ENCODE data around the gene HADHB.
A peak's percentile ranks its signal among the peaks of the same experiment; 100 is the strongest.

Gene HADHB

DNA sequence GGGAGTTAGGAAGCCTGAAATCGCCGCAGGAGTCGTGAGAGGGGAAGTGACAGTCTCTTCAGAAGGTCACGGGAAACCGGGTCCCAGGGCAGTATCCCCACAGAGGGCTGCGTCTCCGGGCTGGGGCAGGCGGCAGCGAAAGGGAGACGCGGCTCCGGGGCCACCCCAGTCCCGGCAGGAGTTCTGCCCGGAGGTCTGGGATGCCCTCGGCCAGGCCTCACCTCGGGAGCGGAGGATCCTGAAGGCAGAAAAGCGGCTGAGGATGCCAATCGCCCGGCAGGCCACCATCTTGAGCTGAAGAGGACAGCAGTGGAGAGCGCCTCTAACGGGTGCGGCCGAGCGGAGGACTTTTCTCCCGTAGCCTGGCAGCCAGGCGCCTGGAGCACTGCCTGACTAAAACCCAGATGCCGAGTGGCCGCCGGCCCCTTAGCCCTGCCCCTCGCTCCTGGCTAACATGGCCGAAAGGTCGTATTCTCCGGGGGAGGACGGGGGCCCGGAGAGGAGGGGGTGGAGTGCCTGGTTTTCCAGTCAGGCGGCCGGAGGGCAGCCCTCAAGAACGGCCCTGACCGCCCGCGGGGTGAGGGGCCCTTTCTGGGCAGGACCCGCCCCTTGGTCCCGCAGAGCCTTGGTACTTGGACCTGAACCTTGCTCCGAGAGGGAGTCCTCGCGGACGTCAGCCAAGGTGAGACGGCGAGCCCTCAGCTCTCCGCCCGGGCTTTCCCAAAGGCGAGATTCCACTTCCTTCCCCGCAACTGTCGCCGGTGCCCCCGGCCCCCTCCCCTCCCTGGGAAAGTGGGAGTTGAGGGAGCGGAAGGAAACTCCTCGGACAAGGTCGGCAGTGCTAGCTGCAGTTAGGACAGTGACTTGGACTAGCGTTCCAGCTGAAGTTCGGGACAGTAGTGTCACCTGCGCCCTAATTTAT is at the start of gene HADHB, which contains the start of gene HADHA:
HADHB (plus strand) TSS at position 631 of the 922 bp plus-strand sequence. CDS start 9,316 bp downstream, outside the sequence.
HADHA (minus strand) TSS at position 324 of the 922 bp plus-strand sequence; CDS start at position 288, 36 bp downstream.
- DNase-seq = peak; percentile 92

DNA sequence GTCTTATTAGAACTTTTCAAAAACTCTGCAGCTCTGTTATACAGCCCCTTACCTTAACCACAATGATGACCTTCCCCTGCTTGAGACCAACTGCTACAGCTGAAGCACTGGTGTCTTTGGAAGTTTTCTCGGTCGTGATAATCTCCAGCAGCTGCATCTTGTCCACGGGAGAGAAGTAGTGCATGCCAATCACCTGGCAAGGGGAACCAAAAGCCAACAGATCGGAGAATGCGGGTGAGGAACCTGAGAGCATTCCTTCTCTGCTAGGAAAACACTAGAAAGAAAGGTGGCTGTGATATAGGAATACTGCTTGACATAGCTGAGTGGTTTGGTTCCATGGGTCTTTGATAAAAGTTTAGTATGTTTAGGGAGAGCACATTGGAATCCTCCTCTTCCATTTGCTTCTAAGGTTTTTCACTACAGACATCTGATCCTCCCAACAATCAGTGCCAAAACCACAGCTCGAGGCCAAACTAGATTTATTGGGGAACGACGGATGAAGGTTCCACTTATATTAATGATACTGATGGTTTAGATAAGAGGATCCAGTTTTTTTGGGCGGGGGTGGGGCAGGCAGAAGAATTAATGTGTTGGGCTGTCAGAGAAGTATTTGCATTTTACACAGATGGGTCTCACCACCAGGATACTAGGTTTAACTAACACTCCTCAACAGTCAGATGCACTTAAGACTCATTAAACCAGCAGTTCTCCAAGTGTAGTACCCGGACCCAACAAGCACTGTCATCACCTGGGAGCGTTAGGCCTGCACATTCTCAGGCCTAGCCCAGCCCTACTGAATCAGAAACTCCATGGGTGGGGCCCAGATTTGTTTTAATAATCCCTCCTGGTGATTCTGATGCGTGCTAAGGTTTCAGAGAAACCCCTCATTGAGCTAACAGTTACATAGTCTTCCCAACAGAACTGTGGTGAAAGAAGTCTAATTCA is 49.4 kb upstream of the HADHB start:
- DNase-seq = no peak

DNA sequence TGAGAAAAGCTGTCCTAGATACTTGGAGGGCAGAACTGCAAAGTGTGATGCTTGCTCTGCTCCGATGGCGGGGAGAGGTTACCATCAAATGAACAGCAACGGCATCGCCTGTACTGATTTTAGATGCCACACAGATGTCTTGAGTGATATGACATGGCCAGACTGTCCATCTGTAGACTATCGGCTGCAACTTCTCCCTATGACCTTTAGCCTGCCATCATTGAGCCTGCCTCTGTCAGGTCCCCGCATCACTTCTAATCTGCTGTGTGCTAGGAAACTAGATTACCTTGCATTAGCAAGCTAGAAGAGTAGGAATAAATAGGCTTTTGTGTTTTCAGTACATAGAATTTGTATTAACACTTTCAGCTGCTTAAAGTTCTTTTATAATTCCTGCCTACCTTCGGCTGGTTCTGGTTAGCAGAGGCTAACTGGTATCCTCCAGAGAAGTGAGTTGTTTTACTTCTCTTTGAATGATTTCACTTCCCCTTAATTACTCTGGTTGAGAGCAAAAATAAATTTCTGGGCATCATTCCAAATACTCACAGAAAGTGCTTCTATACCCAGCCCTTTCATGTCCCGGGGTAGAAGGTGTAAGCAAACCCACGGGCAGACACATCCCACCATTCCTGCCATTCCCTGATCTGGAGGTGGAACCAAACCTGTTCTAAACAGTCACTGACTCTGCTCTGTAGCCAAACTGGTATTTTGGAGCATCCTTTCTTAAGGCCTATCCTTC is 47.9 kb upstream of the HADHB start:
- DNase-seq = no peak

DNA sequence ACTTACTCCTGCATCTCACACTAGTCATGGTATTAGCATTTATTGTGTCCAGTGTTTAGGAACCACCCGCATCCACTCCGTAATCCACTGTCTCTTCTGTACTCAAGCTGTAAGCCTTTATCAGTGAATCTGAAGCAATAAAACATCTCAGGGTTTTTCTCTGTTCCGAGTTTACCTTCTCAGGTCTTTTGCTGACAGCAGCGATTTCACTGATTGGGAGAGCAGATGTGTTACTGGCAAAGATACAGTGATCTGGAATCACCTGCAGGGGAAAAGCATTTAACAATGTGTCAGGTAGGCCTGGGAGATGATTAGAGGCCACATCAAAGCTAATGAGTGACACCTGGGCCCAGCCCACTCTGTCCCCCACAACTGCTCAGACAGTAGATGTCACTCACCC is 47.2 kb upstream of the HADHB start:
- no peak for DNase-seq

DNA sequence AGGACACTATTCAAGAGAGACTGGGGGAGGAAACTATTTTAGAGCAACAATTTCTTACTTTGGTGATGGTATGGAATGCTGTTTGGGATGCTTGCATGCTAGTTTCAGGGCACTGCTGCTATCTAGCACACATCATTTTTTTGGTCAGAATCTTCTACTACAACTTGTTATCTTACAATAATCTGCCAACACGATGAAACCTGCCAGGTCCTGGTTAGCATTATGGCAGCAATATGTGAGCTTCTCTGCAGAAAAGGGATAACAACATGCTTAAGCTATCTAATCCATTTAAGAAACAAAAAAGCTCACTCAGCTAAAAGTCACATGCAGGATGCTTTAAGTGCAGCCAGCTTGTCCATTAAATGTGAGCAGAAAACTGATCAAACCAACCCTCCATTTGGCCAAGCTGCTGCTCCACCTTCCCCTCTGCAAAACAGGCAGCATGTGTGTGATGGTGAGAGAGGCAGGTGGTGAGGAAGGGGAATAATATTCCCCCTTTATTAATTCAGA is 41.7 kb upstream of the HADHB start:
- DNase-seq = no peak

DNA sequence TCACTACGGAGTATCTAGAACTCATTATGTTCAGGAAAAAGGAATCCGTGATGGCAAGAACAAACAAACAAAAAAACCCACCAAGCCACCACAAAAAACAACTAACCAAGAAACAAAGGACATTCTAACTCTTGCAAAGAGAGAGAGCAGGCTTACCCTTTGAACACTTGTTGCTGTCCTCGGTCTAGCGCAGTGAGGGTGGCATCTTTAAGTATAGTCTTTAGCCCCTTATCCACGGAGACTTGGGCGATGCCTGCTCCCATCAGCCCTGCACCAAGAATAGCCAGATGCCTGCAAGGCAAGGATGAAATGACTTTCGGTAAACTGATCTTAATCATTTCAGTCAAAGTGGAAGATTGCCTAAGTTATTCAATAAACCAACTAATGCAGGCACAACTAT is 40.8 kb upstream of the HADHB start:
- no peak for DNase-seq

DNA sequence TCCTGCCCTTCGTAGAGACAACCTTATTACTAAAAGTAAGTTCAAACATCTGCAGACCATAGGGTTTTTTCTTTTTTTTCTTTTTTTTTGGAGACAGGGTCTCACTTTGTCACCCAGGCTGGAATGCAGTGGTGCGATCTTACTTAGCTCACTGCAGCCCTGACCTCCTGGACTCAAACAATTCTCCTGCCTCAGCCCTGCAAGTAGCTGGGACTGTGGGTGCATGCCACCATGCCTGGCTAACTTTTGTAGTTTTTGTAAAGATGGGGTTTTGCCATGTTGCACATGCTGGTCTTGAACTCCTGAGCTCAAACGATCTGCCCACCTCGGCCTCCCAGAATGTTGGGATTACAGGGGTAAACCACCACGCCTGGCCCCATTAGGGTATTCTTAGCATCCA is 32.7 kb upstream of the HADHB start:
- no peak for DNase-seq

DNA sequence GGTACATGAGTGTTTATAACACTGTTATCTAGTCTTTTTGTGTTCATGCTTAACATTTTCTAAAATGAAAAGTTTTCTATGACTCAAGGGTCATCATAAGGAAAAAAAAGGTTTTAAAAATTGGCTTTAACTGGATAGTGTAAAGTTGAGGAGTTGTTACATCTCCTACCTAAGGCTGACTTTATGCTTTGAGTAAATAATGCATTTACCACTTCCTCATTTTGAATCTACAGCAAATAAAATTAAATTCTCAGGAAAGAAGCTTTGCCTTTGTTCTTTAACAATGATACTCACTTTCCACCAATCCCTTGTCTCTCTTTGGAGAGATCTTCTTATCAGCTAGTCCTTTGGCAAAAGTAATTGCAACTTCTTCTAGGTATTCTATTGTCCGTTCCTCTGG is 30.0 kb upstream of the HADHB start:
- no peak for DNase-seq

DNA sequence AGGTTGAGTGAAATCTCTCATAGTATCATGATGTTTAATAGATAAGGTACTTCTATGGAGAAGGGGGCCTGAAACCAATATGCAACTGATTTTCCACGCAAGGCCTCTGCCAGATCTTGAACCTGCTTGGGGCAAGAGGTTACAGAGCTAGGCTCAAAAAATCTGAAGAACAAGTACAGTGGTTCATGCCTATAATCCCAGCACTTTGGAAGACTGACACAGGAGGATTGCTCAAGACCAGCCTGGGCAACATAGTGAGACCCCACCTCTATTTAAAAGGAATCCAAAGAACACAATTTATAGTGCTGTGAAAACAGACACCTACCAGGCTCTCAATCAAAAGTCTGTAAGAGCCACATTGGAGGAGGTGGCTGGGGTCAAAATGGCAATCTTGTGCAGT is 28.9 kb upstream of the HADHB start:
- no peak for DNase-seq

DNA sequence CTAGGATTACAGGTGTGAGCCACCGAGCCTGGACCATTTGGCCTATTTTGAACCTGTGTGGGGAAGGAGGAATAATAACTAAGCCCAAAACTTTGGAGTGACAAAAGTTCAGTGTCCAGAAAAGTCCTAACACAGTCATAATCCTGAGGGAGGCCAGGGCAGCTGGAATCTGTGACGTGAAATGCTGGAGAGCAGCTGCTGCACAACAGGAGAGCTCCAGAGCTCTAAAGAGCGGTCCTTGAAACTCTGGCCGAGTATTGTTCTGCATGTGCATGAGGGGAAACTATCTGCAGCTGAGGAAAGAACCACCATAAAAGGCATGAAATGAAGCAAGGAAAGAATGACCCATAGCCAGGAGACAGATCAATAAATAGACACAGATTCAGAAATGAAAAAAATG is 28.2 kb upstream of the HADHB start:
- DNase-seq = no peak

DNA sequence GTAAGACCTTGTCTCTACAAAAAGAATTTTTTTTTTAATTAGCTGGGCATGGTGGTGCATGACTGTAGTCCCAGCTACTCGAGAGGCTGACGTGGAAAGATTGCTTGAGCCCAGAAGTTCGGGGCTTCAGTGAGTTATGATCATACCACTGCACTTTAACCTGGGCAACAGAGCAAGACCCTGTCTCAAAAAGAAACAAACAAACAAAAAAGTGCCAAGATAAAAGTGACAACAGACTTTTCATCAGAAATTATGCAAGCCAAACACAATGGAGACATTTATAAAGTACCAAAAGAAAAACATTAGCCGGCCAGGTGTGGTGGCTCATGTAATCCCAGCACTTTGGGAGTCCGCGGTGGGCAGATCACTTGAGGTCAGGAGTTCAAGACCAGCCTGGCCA is 27.0 kb upstream of the HADHB start:
- DNase-seq = no peak

DNA sequence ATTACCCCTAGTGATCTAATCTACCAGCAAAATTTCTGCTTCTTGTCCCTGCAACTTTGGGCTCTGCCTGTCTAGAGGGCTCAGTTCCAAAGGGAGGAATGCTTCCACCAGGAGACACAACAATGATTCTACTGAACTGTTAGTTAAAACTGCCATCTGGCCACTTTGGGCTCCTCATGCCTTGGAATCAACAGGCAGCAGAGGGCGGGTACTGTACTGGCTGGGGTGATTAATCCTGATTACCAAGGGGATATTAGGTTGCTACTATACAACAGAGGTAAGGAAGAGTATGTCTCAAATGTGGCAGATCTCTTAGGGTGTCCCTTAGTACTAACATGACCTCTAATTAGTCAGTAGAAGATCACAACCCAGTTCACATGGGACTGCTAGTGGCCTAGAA is 21.7 kb upstream of the HADHB start:
- no peak for DNase-seq

DNA sequence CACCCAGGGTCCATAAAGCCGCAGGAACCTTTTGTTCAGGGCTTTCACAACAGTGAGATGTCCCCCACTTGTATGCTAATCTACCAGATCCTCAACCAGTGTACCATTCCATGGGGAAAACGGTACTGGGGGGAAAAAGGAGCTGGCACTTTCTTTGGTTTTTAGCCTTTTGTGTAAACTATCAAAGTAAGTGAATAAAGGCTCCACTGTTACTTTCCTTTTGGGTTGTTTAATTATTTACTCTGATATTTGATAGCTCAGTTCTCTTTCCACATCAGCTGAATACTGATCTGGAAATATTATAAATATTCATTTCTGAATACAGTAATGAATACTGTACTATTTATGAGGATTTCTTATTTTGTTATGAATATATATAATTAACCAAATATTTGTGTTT is 20.6 kb upstream of the HADHB start:
- DNase-seq = no peak

DNA sequence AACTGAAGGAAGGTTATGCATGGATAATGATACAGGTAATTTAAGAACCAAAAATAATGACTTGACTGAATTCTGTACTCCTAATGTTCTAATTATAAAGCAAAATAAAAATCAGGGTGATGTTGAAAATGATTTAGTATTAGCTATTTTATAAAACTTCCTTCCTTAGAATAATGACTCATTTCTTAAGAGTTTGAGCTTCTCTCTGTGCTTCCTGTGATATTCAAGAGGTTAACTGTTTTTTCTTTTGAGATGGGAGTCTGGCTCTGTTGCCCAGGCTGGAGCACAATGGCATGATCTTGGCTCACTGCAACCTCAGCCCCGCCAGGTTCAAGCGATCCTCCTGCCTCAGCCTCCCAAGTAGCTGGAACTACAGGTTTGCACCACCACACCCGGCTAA is 15.1 kb upstream of the HADHB start:
- DNase-seq = no peak

DNA sequence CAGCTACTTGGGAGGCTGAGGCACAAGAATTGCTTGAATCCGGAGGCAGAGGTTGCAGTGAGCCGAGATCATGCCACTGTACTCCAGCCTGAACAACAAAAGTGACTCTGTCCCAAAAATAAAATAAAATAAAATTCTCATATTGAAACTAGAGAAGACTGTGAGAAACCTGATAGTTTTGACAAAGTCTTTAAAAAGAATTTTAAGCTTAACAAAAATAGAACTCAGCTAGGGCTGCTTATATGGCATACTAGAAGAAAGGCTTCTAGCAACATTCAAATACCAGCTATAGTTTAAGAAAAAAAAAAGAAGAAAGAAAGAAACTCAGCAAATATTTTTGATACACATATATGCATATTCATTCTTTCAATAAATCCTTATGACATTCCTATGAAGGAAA is 13.9 kb upstream of the HADHB start:
- DNase-seq = no peak

DNA sequence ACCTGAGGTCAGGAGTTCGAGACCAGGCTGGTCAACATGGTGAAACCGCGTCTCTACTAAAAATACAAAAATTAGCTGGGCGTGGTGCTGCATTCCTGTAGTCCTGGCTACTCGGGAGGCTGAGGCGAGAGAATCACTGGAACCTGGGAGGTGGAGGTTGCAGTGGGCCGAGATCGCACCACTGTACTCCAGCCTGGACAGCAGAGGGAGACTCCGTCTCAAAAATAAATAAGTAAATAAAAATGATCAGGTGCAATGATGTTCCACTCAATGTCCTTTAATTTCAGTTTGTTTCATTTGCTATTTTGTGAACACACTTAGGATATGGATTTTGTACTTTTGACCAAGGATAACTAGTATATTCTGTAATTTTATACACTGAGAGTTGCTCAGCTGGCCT is 9.7 kb upstream of the HADHB start:
- DNase-seq = no peak

DNA sequence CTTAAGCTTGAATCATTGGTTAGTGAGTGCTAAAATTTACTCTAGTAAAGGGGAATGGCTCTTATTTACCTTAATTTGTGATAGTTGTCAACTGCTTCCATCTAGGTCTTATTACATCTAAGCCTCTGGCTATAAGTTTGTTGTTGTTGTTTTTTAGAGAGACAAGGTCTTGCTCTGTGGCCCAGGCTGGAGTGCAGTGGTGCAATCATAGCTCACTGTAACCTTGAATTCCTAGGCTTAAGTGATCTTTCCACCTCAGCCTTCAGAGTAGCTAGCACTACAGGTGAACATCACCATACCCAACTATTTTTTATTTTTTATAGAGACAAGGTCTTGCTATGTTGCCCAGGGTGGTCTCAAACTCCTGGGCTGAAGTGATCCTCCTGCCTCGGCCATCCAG is 6.9 kb upstream of the HADHB start:
- no peak for DNase-seq

DNA sequence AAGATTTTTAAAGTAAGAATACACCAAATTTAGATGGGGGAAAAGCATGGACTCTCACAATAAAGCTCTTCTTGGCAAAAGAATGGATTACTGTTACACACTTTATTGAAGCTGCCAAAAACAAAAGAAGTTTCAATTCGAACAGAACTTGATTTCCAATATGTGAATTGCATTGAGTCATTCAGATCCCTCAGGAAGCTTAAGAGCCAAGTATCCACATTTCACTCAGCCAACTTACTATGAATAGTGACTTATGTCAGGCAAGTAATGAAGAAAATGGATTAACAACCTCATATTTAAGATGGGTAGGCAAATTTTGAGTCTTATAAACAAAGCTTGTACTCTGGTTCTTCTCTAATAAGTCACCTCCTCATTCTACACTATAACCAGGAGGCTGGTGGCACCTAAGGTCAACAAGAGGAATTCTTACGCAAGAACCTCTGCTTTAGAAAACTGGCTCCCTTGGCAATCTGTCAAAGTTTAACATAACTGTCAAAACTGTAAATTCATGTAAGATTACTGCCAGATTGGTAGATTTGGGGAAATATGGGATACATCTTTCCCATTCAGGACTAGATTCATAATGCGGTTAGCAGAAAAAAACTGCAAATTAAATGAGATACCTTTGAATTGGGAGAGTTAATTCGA is 6.3 kb upstream of the HADHB start:
- no peak for DNase-seq

DNA sequence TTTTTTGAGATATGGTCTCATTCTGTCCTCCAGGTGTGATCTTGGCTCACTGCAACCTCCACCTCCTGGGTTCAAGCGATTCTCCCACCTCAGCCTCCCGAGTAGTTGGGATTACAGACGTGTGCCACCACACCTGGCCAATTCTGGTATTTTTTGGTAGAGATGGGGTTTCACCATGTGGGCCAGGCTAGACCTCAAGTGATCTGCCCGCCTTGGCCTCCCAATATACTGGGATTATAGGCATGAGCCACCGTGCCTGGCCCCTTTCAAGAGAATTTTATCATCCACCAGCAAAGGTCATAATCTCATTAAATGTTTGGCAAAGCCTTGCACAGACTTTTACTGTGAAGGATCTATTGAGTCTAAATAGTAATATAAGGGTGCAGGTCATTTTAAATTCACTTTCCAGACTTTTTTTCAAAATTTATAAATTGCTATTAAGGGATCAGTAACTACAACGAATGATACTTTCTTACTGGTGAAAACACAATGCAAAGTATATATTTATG is 2.8 kb upstream of the HADHB start:
- no peak for DNase-seq

DNA sequence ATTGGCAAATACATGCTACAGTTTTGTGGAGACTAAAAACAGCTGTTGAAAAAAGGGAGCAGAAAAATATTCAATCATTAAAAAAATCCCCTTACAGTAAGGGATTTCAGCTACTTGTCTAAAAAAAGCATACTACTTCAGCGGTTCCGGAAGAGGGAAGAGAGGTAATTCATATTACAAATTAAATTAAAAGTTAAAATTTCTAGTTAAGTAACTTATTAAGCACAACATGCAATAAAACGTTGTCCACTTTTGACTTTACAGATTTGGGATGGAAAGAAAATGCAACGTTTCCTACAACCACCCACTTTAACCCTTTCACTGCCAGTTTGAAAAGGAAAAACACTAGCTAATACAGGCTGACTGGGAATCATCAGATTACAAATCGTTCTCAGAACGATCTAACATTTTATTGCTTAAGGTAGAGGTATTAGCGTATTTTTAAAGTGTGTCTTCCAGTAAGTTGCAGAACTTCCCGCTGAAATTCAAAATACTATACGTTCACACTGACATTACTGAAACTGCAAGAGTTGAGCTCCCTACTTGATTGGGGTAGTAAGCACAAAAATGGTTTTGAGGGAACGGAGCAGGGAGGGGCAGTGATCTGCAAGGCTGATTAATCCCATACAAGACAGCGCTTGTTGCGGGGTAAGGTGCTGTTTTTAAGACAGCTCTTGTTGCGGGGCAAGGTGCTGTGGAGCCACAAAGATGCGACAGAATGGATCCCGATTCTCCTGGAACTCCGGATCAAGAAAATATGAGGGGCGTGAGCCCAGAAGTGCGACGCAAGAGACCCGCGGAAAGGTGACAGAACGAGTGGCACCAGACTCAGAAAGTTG is 1.1 kb upstream of the HADHB start:
- no peak for DNase-seq

DNA sequence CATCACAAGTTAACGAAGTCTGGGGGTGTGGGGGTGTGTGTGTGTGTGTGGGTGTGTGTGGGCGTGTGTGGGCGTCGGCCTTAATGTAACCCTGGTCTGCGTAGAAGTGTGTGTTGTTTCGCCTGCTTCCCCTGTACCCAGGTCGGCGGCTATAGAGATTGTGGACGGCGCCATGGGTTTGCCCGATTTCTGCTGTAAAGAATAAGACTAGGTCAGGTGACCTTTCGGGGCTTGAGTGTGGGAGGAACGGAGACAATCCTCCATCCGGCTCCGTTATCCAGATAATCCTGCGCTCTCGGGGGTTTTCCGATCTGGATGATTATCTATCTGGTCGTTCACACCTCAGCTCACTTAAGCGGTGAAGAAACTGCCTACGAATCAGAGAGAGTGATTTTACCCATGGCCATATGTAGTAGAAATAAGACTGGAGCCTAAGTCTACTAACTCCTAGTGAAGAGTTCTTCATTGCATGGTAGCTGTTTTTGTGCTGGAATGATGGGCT is 543 bp downstream of the HADHB start:
- no peak for DNase-seq
